ENCODE measurements around the gene ZBTB7B. TPM values are rescaled to one million over a fixed set of nuclear protein-coding genes. Genes with fewer than 3 reads are reported as not detected.

ZBTB7B gene
- total RNA-seq, 4 donors from 2014 or later: 23.5 to 74.0 (median 30.8) TPM

- TF ChIP-seq, protein P1, sequence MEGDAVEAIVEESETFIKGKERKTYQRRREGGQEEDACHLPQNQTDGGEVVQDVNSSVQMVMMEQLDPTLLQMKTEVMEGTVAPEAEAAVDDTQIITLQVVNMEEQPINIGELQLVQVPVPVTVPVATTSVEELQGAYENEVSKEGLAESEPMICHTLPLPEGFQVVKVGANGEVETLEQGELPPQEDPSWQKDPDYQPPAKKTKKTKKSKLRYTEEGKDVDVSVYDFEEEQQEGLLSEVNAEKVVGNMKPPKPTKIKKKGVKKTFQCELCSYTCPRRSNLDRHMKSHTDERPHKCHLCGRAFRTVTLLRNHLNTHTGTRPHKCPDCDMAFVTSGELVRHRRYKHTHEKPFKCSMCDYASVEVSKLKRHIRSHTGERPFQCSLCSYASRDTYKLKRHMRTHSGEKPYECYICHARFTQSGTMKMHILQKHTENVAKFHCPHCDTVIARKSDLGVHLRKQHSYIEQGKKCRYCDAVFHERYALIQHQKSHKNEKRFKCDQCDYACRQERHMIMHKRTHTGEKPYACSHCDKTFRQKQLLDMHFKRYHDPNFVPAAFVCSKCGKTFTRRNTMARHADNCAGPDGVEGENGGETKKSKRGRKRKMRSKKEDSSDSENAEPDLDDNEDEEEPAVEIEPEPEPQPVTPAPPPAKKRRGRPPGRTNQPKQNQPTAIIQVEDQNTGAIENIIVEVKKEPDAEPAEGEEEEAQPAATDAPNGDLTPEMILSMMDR (IDR thresholded peaks at IDR 0.05; ENCODE audit: low read depth): no peak
These were observed 33.4 kb upstream of the ZBTB7B start for GRCh38 chr1:154969246-154969645.

- TF ChIP-seq, protein P1 (IDR thresholded peaks at IDR 0.05; ENCODE audit: low read depth): no peak
These were observed 32.6 kb upstream of the ZBTB7B start for GRCh38 chr1:154969860-154970452.

DNA sequence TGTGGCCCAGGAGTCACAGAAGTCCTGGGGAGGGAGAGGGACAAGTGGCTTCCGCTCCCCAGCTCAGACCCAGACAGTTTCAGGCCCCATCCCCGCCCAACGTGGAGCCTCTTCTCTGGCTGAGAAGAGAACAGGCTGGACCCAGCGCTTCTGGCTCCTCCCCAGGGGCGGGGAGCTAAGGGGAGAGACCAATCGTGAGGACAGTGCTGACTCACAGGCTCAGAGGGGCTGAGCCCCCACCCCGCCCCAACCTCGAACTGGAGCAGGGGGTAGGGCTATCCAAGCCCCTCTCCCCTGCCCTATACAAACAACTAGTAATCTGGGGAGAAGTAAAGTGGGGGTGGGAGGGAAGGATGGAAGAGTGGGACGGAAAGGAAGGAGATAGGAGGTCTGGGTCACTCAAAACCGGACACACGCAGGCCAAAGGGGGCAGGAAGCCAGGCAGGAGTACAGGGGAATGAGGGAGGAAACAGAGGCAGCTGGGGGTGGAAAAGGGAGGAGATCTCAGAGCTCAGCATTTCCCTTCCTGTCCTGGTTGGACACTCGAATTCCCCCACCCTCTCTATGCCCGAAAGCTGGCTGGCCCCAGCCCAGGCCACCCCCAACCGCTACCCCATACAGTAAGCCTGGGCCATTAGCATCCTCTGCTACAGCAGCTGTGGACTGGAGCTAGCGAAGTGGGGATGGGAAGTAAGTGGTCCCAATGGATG, 31.8 kb upstream of the ZBTB7B start, which contains the start of gene SHC1:
Gene SHC1 (minus strand): TSS at position 117 of the 710 bp plus-strand sequence. CDS start 221 bp downstream, outside the sequence.
- TF ChIP-seq, protein P1 (IDR thresholded peaks at IDR 0.05; ENCODE audit: low read depth): no peak

DNA sequence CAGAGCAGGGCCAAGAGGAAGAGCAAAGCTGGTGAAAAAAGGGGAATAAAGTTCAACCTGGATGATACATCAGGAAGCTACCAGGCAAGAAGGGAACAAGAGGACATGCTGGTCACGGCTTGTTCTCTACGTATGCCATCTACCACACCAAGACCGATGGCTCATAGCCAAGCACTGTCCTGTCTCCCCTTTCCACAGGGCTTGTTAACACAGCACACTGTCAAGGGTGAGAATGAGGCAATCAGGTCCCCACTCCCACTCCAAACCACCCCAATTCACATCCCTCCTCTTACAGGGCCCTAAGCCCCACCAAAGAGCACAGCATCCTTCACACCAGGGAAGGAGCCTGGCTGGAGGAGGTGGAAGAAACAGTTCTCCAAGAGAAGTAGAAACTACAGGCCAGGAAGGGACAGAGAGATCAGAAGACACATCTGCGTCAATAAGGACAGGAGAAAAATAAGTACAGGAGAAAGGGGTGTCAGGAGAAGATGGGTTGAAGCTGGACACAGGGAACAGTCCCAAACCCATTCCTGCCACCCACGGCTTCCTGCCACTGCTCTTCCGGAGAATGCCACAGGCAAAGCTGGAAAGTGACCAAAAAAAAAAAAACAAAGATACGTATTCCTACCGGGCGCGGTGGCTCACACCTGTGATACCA, 31.1 kb upstream of the ZBTB7B start:
- TF ChIP-seq, protein P1 (IDR thresholded peaks at IDR 0.05; ENCODE audit: low read depth): no peak

GRCh38 chr1:154972213-154972516, 30.4 kb upstream of the ZBTB7B start:
- TF ChIP-seq, protein P1 (IDR thresholded peaks at IDR 0.05; ENCODE audit: low read depth): no peak

DNA sequence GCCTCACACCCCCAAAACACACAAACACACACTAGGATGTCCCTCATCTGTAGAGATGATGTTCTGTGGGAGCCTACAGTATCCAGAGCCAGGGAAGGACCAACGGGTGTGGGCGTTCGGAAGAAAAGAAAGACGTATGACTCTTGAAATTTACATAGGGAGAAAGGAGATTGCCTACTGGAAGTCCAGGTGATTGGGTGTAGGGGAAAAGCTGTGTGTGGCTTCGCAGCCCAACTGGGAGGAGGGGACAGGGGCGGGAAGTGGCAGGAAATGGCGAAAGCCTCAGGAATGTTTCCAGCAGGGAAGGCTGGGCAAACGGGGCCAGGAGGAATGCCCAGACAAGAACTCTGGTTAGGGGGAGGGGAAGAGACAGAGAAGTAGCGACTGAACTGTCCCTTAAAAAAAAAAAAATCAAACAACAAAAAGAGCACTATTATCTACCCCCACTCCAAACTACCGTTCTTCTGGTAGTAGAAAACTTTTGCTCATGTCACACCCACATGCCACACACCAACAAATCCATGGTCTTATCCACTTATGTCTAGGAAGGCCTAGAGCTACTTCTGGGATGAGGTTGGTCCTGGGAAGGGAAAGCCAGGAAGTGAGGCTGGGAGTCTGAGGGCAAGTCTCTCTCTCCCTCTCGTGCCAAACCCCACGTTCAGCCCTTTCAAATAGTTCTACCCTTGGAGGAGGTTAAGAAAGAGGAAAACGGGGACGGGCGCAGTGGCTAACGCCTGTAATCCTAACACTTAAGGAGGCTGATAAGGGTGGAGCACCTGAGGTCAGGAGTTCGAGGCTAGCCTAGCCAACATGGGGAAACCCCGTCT, 29.9 kb upstream of the ZBTB7B start:
- TF ChIP-seq, protein P1 (IDR thresholded peaks at IDR 0.05; ENCODE audit: low read depth): no peak
